Heart left ventricle (tissue), 13 donors: ENCODE measurements around the gene MAP3K7CL.

Experiments used
- POLR2A ChIP-seq, 2 donors: fragments of 450-650 bp; IDR thresholded peaks; one replicate each; pipeline ENCODE4 v1.6.1; 2017; ENCODE audit warnings: antibody characterized with exemption in 2 of 2, mild to moderate bottlenecking in 2 of 2, moderate library complexity in 2 of 2
- TF ChIP-seq, protein P1 (sequence below), 12 donors: fragments of 200-600 bp; sonication (generic) in 4 of 12; IDR thresholded peaks; one replicate each; pipeline versions ENCODE4 v1.5.0 to v1.8.0; 2018 to 2022; ENCODE audit warnings: antibody characterized with exemption in 12 of 12, mild to moderate bottlenecking in 5 of 12
- donor health status: ischemic (EF 13 %, LVEDD 7.1; RV severe dilation, severe dysfunction).
- donor health status: DM: no; HTN: yes; CAD: no.
- donor health status: DM: no; HTN: no; CAD: no.
- donor health status: ischemic (EF 25% LVEDD 6.9; RV normal size, moderate dysfunction).
- donor health status: ischemic (EF 25% LVEDD 5.7; RV mildly dilated, moderate dysfunction).
- donor health status: ischemic (EF 35%, LVEDD 5.7; RV mildly dilated, moderate dysfunction).
- donor health status: nonischemic (EF 11% LVEDD 7.7; RV severe dilation, severe dysfunction).
- donor health status: DM: yes; HTN: yes; CAD: no.
- donor health status: PGD.
- donor health status: ischemic (EF 29% LVEDD 5.4; RV normal size, mild dysfunction).
- donor health status: nonischemic (EF 23%, LVEDD 6.1; RV moderate dilation, normal function).

DNA sequence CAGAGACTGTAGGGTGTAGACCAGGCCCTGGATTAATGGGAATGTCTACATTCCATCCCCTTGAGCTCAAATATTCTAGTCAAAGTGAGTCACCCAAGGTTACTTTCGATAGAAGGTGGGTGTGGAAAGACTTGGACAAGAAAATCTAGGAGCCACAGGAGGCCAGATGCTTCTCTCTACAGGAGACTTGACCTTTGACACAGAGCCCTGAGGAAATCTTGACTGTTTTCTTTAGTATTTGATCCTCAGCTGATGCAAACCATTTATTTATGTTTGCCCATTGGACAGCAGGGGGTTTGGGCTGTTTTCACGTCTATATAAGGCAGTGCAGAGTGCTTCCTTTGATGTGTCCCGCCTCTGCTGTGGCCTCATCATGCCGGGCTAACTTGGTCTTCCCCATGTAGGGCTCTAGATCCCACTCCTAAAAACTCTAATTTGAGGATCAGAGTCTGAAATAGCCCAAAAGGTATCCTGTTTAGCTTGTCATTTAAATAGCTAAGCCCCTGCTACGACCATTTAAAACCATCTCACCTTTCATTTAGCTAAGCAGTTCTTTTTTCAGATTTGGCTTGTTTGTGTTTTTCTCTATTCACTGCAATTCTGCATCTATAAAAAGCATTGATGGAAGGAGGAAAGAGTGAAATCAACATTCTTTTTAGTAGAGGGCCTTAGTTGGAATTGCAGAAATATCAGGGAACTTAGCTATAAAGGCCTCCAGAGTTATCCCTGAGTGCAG lies 15.5 kb upstream of the MAP3K7CL start:
- TF ChIP-seq, protein P1, sequence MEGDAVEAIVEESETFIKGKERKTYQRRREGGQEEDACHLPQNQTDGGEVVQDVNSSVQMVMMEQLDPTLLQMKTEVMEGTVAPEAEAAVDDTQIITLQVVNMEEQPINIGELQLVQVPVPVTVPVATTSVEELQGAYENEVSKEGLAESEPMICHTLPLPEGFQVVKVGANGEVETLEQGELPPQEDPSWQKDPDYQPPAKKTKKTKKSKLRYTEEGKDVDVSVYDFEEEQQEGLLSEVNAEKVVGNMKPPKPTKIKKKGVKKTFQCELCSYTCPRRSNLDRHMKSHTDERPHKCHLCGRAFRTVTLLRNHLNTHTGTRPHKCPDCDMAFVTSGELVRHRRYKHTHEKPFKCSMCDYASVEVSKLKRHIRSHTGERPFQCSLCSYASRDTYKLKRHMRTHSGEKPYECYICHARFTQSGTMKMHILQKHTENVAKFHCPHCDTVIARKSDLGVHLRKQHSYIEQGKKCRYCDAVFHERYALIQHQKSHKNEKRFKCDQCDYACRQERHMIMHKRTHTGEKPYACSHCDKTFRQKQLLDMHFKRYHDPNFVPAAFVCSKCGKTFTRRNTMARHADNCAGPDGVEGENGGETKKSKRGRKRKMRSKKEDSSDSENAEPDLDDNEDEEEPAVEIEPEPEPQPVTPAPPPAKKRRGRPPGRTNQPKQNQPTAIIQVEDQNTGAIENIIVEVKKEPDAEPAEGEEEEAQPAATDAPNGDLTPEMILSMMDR (IDR thresholded peaks at IDR 0.05), result no peak
- no peak for TF ChIP-seq POLR2A (IDR thresholded peaks at IDR 0.05)
